Caco-2 (cell line): ENCODE results near the gene GFRA4. TPM values are rescaled to one million over a fixed set of nuclear protein-coding genes. Genes with fewer than 3 reads are reported as not detected.

ENCODE experiments used
- BruUV-seq: library from RNA; stranded (reverse); fragments of 400-500 nt; replicated peaks from 2 replicates; lab custom pipeline; 2021; lab: Mats Ljungman, UMichigan
- CTCF ChIA-PET: fragments of 300-600 bp; sonication (Branson Sonifier 250); formaldehyde crosslinking; loops from one replicate; lab custom pipeline; 2022; ENCODE audit warnings: antibody characterized with exemption; lab: Charles Lee
- POLR2A ChIA-PET: fragments of 300-600 bp; sonication (Branson Sonifier 250); formaldehyde crosslinking; loops from one replicate; lab custom pipeline; 2022; ENCODE audit warnings: antibody characterized with exemption; lab: Charles Lee
- DNase-seq, 2 experiments: peaks; one replicate each; pipeline versions ENCODE4 v3.0.0 to v3.0.0-alpha.2; 2020 to 2022
- H3K27me3 ChIP-seq: replicated peaks from 2 replicates; pipeline ENCODE4 v1.6.0; 2011; ENCODE audit warnings: low read length; ENCODE audit not compliant: control insufficient read depth, insufficient read depth
- H3K36me3 ChIP-seq: 2 replicates; pipeline ENCODE4 v1.5.1; 2011; ENCODE audit warnings: low read length; ENCODE audit not compliant: control insufficient read depth, insufficient read depth
- H3K4me1 ChIP-seq: fragments of 250-450 bp; sonication (Bioruptor Pico); 2 replicates; pipeline ENCODE4 v1.5.1; 2020; ENCODE audit warnings: mild to moderate bottlenecking
- H3K4me3 ChIP-seq: 2 replicates; pipeline ENCODE4 v1.5.1; 2011; ENCODE audit warnings: low read depth, mild to moderate bottlenecking, control low read depth, low read length
- H3K9me3 ChIP-seq: fragments of 250-450 bp; sonication (Bioruptor Pico); 2 replicates; pipeline ENCODE4 v1.5.1; 2020; ENCODE audit warnings: mild to moderate bottlenecking, moderate library complexity
- H3K27ac Mint-ChIP-seq: one replicate; pipeline ENCODE4 v1.8.0; 2022; ENCODE audit warnings: mixed read lengths; ENCODE audit not compliant: unreplicated experiment
- H3K27me3 Mint-ChIP-seq: one replicate; pipeline ENCODE4 v1.8.0; 2022; ENCODE audit warnings: mixed read lengths; ENCODE audit not compliant: insufficient read depth, unreplicated experiment
- H3K36me3 Mint-ChIP-seq: one replicate; pipeline ENCODE4 v1.8.0; 2022; ENCODE audit warnings: mild to moderate bottlenecking, mixed read lengths; ENCODE audit not compliant: insufficient read depth, unreplicated experiment
- H3K4me1 Mint-ChIP-seq: one replicate; pipeline ENCODE4 v1.8.0; 2022; ENCODE audit warnings: low read depth, mixed read lengths; ENCODE audit not compliant: unreplicated experiment
- H3K4me3 Mint-ChIP-seq: one replicate; pipeline ENCODE4 v1.8.0; 2022; ENCODE audit warnings: mild to moderate bottlenecking, moderate library complexity, mixed read lengths; ENCODE audit not compliant: unreplicated experiment
- H3K9me3 Mint-ChIP-seq: one replicate; pipeline ENCODE4 v1.8.0; 2022; ENCODE audit warnings: mixed read lengths; ENCODE audit not compliant: unreplicated experiment
- intact Hi-C: fragments of 100-400 bp; cut with micrococcal nuclease; formaldehyde crosslinking; loops from one replicate; pipeline ENCODE4 v1.10.0; 2022; ENCODE audit not compliant: unreplicated experiment
- total RNA-seq: library from RNA; stranded (reverse); gene quantifications from 2 replicates; pipeline ENCODE4 v1.2.3, GENCODE V29; 2022
- TF ChIP-seq, protein P1 (sequence below), 2 experiments: fragments of 200-600 bp in 1 of 2; IDR thresholded peaks; 1 replicate in 1 of 2; 2 replicates in 1 of 2; pipeline versions ENCODE4 v1.5.1 to v1.8.0; 2011 to 2022; ENCODE audit warnings: antibody characterized with exemption in 1 of 2, control low read depth in 1 of 2, inconsistent platforms in 1 of 2, low read depth in 1 of 2, low read length in 1 of 2, mild to moderate bottlenecking in 1 of 2, moderate library complexity in 1 of 2; ENCODE audit not compliant: insufficient read depth in 1 of 2, severe bottlenecking in 1 of 2, unreplicated experiment in 1 of 2

GFRA4 gene
- total RNA-seq, 1 experiment from 2014 or later: not detected

DNA sequence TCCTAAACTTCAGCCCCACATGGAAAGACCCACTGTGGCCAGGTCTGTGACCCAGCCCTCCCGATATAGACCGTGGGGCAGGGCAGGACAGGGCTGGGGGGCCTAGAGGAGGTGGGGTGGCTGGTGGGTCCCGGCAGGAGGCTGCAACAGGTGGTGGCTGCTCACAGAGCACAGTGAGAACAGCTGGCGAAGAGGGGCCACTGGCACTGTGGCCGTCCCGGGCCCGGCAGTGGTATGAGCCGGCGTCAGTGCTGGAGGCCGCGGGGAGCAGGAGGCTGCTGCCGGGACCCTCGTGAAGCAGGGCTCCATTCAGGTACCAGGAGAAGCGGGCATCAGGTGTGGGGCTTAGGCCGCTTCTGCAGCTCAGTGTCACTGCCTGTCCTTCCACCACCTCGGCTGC lies 35.8 kb upstream of the GFRA4 start:
- BruUV-seq: no TSS peak
- Mint-ChIP-seq H3K4me3 (no peak overlapping the region), H3K27ac (no peak overlapping the region), H3K4me1 (no peaks in the 10 kb centered on the region), H3K9me3 (no peaks in the 10 kb centered on the region), H3K27me3 (peaks cover 5% of the 10 kb centered on the region), H3K36me3 (no peaks in the 10 kb centered on the region)
- H3K9me3 ChIP-seq: no peaks in the 10 kb centered on the region
- no peak for DNase-seq
- ChIA-PET CTCF (interaction anchor here (1.3 kb wide), 1 partner anchor 12 kb away, joined by 3 read pairs; no protein-coding TSS in a partner anchor), POLR2A (no interaction called here)
- intact Hi-C loops: no loop called here
- TF ChIP-seq, protein P1, sequence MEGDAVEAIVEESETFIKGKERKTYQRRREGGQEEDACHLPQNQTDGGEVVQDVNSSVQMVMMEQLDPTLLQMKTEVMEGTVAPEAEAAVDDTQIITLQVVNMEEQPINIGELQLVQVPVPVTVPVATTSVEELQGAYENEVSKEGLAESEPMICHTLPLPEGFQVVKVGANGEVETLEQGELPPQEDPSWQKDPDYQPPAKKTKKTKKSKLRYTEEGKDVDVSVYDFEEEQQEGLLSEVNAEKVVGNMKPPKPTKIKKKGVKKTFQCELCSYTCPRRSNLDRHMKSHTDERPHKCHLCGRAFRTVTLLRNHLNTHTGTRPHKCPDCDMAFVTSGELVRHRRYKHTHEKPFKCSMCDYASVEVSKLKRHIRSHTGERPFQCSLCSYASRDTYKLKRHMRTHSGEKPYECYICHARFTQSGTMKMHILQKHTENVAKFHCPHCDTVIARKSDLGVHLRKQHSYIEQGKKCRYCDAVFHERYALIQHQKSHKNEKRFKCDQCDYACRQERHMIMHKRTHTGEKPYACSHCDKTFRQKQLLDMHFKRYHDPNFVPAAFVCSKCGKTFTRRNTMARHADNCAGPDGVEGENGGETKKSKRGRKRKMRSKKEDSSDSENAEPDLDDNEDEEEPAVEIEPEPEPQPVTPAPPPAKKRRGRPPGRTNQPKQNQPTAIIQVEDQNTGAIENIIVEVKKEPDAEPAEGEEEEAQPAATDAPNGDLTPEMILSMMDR (IDR thresholded peaks at IDR 0.05; ENCODE audit: insufficient read depth in 1 of 2, low read depth in 1 of 2, low read length in 1 of 2, severe bottlenecking in 1 of 2, unreplicated experiment in 1 of 2): no peak
- no peaks in the 10 kb centered on the region; the same call in 1 of the 2 replicates for H3K27me3 ChIP-seq
- no peaks in the 10 kb centered on the region for H3K36me3 ChIP-seq
- no peak overlapping the region for H3K4me3 ChIP-seq
- no peaks in the 10 kb centered on the region for H3K4me1 ChIP-seq

DNA sequence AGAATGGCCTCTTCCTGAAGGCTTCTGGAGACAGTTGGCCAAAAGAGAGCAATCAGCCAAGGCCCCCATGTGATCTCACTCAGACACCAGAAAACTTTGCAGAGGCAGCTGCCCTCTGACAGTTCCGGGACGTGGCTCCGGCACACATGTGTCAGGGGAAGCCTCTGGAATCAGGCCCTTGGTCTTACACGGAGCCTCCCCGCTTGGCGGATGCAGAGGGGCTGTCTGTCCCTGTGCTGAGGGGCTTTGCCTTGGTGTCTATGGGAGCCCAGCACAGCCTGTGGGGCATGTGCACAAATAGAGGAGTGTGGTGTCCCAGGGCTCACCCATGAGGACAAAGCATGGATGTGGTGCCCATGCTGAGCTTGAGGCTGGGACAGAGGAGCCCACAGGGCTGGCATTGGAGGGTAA lies 35.4 kb upstream of the GFRA4 start:
- H3K36me3 ChIP-seq: no peaks in the 10 kb centered on the region
- H3K4me1 ChIP-seq: no peaks in the 10 kb centered on the region
- Mint-ChIP-seq H3K36me3 (no peaks in the 10 kb centered on the region), H3K4me3 (no peak overlapping the region), H3K27ac (no peak overlapping the region), H3K9me3 (no peaks in the 10 kb centered on the region), H3K27me3 (peaks cover 1% of the 10 kb centered on the region), H3K4me1 (no peaks in the 10 kb centered on the region)
- TF ChIP-seq, protein P1 (IDR thresholded peaks at IDR 0.05; ENCODE audit: insufficient read depth in 1 of 2, low read depth in 1 of 2, low read length in 1 of 2, severe bottlenecking in 1 of 2, unreplicated experiment in 1 of 2): no peak
- DNase-seq: no peak
- H3K27me3 ChIP-seq: no peaks in the 10 kb centered on the region; the same call in 1 of the 2 replicates
- no peaks in the 10 kb centered on the region for H3K9me3 ChIP-seq
- BruUV-seq: no TSS peak
- ChIA-PET POLR2A (no interaction called here), CTCF (interaction anchor here (1.3 kb wide), 1 partner anchor 12 kb away, joined by 3 read pairs; no protein-coding TSS in a partner anchor)
- no peak overlapping the region for H3K4me3 ChIP-seq
- intact Hi-C loops: no loop called here

DNA sequence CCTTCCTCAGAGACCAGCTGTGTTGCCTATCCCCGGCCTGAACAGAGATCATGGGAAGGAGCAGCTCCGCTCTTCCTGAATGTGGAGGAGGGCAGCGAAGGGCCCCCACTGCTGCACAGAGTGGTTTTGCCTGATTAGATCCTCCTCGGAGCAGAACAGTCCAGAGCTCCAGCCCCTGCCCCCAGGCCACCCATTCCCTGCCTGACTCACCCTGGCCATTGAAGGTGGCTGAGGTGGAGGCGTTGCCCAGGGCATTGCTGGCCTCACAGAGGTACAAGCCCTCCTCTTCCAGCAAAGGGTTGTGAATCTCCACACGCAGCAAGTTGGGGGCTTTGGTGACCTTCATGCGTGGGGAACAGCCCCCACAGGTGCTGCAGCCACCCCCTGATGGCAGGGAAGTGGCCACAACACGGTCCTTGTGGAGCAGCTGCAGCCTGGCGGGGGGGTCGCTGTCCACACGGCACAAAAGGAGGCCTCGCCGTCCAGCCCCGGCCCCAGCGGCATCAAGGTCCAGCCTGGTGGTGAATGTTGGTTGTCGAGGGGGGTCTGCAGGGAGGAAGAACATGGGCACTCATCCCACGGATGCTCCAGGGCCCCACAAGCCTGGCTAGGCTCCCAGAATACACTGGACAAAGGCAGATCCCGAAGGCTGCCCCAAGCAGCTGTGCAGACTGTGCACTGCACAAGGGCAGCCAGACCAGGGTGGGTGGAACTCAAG lies 34.5 kb upstream of the GFRA4 start:
- no peak for DNase-seq
- intact Hi-C loops: no loop called here
- H3K9me3 Mint-ChIP-seq: no peaks in the 10 kb centered on the region
- no peaks in the 10 kb centered on the region for H3K27me3 Mint-ChIP-seq
- no peaks in the 10 kb centered on the region for H3K36me3 Mint-ChIP-seq
- H3K4me1 Mint-ChIP-seq: no peaks in the 10 kb centered on the region
- BruUV-seq: no TSS peak
- no peak overlapping the region for H3K4me3 Mint-ChIP-seq
- TF ChIP-seq, protein P1 (IDR thresholded peaks at IDR 0.05; ENCODE audit: insufficient read depth in 1 of 2, low read depth in 1 of 2, low read length in 1 of 2, severe bottlenecking in 1 of 2, unreplicated experiment in 1 of 2): no peak
- Histone ChIP-seq H3K4me1 (no peaks in the 10 kb centered on the region), H3K27me3 (no peaks in the 10 kb centered on the region; the same call in 1 of the 2 replicates), H3K9me3 (no peaks in the 10 kb centered on the region), H3K36me3 (no peaks in the 10 kb centered on the region), H3K4me3 (no peak overlapping the region)
- CTCF ChIA-PET: interaction anchor here (0.6 to 1.9 kb wide), 4 partner anchors 10 to 21 kb away, joined by 3 to 7 read pairs (median 6); no protein-coding TSS in a partner anchor
- H3K27ac Mint-ChIP-seq: no peak overlapping the region
- POLR2A ChIA-PET: interaction anchor here (0.6 kb wide), 1 partner anchor 543 kb away, joined by 3 read pairs; no protein-coding TSS in a partner anchor
